Sigmoid colon (tissue), 4 donors: ENCODE data around the gene OTOP2.

ENCODE experiments used
- CTCF ChIP-seq, 4 experiments: fragments of 450-650 bp in 3 of 4; fragments of 200-600 bp in 1 of 4; IDR thresholded peaks; one replicate each; pipeline ENCODE4 v1.5.1; 2016 to 2019; ENCODE audit warnings: antibody characterized with exemption in 4 of 4, mild to moderate bottlenecking in 3 of 4, moderate library complexity in 2 of 4
- POLR2A ChIP-seq, 2 donors: fragments of 450-650 bp; IDR thresholded peaks; one replicate each; pipeline ENCODE4 v1.6.1; 2016; ENCODE audit warnings: antibody characterized with exemption in 2 of 2, mild to moderate bottlenecking in 2 of 2, moderate library complexity in 2 of 2
- POLR2AphosphoS5 ChIP-seq, 4 donors: sonication (generic); formaldehyde crosslinking; IDR thresholded peaks; one replicate each; pipeline ENCODE4 v1.6.1; 2017; ENCODE audit warnings: antibody characterized with exemption in 4 of 4

- TF ChIP-seq CTCF (IDR thresholded peaks at IDR 0.05) = no peak
- no peak for TF ChIP-seq POLR2A (IDR thresholded peaks at IDR 0.05)
- TF ChIP-seq POLR2AphosphoS5 (IDR thresholded peaks at IDR 0.05) = no peak
Observed at GRCh38 chr17:74888469-74888868, 35.6 kb upstream of the OTOP2 start.
